Activated CD4-positive, alpha-beta T cell treated with anti-CD3 and anti-CD28 coated beads, Interleukin-2, amount 50 U/mL, for 24 hours (primary cell): ENCODE data around the gene NOCT.
"Not testable (repeated sequence)": the region's sequence is repeated elsewhere in the genome, so short reads cannot be mapped to it uniquely, and the experiment has no call there.

Experiments
- DNase-seq, 2 donors: peaks; one replicate each; pipeline ENCODE4 v3.0.0-alpha.2; 2020; ENCODE audit warnings: low read depth in 1 of 2, low spot score in 1 of 2

The NOCT gene

DNA sequence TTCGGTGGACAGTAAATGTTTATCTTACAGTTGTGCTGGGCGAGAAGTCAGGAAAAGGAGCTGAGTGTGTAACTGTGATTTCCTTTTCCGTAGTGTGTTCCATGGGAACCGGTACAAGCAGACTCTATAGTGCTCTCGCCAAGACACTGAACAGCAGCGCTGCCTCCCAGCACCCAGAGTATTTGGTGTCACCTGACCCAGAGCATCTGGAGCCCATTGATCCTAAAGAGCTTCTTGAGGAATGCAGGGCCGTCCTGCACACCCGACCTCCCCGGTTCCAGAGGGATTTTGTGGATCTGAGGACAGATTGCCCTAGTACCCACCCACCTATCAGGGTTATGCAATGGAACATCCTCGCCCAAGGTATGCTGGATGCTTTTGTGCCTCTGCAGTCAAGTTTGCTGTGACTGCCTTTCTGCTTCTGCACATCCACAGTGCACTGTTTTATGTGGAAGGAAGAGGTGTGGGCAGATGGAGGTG, 27.4 kb downstream of the NOCT start:
- DNase-seq, result no peak

DNA sequence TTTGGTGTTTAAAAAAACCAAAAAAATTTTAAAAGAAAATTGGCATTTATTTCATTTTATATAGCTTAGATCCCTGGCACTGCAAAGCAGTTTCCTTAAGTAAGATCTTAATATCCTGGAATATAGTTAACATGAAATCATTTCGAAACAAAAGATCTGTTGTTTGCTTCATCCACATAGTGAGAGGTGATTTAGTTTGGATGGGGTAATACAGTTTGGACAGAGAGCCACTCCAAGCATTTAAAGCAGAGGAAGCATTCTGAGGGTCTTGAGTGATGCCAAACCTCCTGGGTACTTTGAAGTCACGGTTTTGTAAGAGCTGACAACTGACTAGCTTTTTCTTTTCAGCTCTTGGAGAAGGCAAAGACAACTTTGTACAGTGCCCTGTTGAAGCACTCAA, 28.7 kb downstream of the NOCT start:
- no peak for DNase-seq

DNA sequence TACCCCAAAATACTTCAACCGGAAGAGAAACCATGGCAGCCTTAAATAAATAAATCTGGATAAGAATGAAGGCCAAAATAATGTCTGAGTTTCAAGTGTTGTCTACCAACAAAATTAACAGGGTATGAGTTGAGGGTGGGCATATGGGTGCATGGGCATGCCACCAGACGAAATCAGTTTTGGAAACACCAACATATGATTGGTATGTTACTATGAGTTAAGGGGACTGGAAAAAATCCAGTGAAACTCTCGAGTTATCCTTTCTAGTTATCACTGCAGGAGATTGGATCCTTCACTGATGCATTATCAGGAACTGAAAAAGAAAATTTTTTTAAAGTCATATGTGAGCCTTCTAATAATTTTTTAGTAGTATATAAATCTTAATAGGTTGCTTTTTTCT, 32.4 kb downstream of the NOCT start:
- DNase-seq, result no peak

DNA sequence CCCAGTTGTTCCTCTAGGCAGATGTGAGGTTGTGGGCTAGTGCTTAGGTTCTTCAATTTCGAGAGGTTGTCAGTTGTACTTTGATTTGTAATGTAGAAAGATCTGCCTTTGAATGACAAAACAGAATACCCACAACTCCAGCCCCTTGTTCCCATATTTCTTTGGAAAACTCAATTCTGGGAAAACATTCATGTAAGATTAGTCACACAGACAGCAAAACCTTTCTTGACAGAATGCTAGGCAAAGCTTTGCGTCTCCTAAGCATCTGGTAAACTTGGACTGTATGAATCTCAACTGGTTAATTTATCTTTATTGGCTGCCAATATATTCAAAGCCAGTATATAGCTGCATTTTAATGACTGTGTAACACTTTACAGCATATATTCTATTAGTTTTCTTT, 34.9 kb downstream of the NOCT start:
- DNase-seq, result no peak

DNA sequence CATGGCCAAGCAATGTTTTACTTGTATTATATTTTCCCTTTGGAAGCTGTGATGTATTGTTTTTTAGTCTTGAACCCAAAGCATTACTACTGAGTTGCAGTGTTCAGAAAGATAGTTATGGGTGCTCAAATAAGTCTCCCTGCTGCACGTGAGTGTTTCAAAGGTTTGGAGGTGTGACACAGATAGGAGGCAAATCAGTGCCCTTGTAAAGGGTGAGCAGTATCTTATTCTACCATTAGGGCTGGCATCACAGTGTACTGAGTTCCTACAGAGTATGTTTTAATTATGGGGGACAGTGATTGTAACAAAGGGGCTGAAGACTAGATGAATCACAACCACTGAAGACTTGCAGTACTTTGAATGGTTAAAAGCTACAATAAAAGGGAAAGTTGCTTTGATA, 38.3 kb downstream of the NOCT start:
- DNase-seq, result no peak

DNA sequence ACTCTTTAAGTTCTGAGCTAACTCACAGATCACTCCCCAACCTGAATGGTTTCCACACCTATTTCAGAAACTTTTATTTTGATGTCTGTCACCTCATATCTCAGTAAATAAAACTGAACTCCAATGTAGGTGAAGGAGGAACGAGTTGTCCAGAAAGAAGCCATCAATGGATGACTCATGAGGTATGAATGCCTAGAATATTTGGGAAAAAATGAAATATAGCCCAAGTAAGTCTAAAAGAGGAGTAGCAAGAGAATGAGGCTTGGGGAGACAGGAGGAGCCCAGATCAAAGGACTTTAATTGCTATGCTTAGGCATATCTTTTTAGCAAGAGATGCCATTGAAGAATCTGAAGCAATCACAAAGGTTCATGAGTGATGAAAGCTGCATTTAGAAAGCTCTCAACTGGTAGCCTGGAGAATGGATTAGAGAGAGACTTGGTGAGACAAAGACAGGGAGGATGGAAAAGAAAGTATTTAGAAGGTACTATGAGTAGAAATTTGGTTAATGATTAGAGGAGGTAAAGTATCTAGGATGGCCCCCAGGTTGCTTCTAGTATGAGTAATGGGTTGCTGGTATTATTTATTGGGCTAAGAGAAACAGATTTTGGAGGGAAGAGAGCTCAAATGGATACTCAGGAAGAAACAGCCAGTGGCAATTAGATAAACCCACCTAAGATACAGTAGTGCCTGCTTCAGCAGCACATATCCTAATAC, 39.4 kb downstream of the NOCT start:
- DNase-seq, result no peak

DNA sequence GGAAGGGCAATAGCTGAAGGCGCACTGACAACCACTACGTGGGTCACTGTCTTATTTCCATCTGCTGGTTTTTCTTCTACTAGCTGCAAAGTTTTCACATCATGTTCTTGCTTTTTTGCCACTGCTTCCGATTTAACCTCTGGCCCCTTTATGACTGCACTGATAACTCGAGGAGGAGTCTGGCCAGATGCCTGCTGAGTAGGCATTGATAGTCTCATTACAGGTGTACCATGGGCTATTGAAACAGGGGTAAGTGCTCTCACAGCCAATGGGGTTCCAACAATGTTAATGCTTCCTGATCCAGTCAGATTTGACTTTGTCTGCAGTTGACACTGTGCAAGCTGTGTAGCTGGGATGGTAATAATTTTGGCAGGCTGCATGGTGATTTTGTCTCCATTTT, 43.4 kb downstream of the NOCT start:
- DNase-seq, result not testable (repeated sequence)

DNA sequence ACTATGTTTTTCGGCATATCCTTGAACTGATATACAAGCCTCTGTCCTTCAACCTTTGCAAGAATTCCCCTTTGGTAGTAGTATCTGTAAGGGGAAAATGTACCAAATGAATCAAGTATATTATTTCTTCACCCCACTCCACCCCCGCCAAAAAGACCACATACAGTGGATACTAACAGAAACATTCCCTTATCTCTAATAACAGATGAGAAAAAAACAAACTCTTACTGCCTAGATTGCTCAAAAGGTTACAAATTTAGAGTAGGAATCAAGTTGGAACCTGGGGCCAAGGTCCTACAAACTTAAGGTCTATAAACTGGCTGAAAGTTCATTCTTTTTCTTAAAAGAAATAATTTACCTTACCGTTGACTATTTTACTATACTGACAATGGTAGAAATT, 45.0 kb downstream of the NOCT start:
- no peak for DNase-seq

DNA sequence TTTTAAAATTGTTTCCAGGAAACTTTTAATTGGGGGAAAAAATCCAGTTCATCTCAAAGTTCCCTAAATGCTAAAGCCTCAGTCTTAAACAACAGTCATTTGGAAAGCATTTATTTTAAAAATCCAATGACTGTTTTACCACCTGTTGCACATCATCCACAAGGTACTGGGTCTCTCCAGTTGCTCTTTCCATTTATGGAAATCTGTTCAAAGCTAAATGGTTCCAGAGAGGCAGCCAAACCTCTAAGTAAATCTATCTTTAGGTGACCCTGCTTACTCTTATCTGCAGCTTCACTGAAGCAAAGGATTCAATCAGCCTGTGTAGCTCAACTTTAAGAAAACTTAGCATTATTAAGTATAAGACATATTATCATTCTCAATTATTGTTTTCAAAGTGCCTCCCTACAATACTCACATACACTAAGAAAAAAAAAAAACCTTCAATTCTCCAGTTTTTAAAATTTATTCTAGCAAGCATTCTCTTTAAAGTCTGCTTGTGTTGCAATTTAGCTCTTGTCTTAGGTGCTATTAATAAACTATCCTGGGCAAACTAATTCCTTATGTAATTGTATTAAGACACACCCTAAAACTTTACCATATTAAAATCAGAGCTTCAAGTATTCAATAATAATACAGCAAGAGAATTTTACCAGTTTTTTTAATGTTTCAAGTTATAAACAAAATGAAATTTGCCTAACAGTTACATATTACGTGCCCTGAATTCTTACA, 60.6 kb downstream of the NOCT start:
- DNase-seq, result no peak

DNA sequence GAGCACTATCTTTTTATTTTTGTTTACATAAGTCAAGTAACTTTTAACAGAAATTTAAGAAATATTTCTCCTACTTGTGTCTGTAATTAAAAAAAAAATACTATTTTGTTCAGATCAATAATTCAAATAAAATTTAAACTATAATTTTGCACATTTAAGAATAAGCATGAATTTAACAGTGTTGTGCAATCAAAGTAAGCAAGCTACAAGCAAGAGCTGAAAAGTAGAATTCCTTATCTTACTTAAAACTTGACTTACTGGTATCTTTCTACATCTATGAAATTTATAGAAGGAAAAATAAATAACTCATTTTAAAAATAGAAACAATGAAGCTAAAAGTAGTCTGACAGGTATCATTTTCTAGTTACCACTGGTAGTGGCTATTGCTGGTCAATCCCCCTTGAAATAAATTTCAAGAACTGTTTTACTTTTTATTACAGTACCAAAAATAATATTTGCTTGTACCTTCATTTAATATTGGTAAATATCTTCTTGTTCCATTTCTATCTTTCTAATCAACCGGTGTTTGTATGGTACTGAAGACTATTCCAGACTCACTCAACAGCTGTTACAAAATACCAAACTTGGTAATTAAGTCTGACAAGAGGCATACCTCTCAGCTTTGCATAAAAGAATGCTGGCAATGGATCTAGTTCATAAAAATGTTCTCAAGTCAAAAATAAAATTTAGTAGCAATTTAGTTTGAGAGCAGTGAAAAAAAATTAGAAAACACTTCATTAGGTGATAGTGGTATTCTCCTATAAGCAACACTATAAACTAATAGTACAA, 62.2 kb downstream of the NOCT start:
- DNase-seq, result no peak

DNA sequence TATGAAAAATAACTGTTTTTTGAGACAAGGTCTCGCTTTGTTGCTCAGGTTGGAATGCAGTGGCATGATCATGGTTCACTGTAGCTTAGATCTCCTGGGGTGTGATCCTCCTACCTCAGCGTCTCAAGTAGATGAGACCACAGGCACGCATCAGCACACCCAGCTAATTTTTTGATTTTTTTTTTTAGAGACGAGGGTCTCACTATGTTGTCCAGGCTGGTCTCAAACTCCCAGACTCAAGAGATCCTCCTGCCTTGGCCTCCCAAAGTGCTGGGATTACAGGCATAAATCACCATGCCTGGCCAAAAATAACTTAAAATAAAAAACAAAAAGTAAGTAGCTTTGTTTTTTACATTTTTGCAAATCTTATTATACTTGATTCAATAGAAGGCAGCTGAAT, 63.3 kb downstream of the NOCT start:
- no peak for DNase-seq

DNA sequence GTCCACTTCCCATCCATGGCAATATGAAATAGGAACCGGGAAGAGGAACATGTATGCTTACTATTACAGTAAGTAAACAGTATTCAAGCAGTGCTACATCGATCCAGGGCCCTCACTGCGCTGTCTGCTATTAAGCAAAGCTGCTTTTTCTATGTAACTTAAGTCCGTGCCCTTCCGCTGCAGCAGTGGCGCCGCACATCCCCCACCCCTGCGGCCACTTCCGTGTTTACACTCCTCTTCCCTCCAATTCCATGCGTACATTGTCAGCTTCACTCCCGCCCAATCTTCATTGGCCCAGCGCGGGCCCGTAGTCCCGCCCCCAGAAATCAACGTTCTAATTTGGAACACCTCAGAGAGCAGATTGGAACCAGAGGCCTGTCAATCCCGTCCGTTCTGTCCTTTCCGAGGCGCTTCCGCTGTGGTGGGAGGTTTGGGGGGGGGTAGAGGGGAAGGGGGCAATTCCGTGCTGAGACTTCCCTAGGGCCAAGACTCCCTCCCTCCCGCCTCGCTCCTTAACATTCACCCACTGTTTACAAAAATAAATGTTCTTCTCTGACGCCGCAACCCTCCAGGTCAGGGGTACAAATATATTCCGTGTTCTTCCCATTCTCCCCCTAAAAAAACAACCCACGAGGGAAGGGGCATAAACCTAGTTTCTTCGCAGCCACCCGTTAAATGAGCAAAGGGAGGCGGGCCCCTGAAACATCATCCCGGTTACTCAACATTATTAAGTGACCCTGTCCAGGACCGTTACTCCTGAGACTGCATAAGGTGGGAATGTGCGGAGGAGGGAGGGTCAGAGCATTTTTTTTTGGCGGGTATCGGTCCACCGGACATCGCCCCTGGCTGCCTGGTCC, 67.4 kb downstream of the NOCT start:
- DNase-seq, result peak; percentile 69 to 91

DNA sequence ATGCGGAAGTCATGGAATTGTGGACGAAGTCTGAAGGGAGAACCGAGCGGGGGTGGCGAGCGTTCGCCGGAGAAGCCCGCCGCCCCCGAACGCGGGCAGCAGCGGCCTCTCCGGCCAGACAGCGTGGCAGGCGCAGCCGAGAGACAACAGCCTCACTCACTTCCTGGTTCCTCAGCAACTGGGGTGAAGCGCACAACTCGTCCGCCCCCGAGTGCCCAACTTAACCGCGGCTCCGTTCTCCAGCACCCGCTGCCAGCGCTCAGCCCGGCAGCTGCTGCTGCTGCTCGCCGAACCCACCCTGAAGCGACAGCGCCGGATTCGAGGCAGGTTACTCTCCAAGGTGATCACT, 68.0 kb downstream of the NOCT start:
- DNase-seq, result peak; percentile 35 to 56

DNA sequence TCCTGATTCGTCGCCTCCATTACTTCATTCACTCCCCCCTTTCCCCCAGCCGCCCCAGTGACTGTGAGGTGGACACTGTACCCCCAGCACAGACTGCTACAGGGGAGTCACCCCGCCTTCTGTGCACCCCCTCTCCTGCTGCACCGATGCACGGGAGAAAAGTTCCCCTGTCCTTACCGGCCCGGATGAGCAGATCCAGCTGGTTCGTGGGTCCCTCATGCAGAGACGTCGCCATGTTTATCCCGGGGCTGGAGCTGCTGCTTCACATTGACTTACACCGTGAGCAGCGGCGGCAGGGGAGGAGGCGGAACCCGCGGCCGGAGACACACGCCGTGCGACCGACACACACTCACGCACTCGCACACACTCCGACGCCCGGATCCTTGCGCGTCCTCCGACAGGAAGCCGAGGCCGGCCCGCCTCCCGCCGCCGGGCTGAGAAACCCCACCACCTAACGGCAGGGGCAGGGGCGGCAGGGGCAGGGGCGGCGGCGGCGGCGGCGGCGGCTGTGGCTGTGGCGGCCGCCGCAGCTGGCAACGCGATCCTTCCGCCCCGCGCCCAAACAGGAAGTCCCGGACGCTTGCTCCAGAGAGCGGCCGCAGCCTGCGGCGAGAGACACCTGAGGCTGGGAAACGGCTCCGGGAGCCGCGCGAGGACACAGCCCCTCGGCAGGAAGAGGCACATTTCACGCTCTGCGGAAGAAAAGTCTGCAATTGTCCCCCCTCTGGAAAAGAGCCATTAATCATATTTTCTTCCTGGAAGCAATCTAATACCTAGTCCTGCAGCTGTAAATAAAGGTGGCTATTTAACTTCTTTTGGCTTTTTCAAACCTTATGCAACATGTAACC, 68.6 kb downstream of the NOCT start:
- peak; percentile 61 to 82 for DNase-seq

DNA sequence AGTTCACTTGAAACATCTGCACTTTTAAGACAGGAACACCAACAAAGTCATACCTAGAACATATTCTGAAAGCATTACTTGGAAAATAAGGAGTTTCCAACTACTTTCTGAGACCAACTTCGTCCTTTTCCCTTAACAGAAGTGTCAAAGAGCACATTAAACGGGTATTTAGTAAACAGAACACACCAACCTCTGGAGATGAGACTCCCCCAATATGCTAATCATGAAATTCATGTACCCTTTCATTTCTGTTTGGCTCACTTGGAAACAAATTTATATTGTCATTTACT, 69.2 kb downstream of the NOCT start:
- DNase-seq, result no peak

DNA sequence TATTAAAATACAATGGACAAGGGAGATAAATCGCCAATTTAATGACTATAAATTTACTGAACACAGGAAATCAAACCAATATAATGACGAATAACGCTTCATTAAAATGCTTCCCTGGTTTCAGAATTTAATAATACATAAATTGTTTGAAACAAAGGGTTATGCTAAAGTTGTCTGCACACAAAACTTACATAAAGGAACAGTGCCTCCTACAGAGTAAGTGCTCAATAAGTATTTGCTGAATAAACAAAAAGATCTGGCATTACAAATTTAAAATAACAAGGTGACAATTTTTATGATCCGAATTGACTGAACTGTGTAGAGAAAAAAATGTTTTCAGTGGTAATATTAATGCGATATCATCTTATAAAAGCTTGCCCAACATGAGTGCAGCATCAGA, 69.6 kb downstream of the NOCT start:
- DNase-seq, result no peak

DNA sequence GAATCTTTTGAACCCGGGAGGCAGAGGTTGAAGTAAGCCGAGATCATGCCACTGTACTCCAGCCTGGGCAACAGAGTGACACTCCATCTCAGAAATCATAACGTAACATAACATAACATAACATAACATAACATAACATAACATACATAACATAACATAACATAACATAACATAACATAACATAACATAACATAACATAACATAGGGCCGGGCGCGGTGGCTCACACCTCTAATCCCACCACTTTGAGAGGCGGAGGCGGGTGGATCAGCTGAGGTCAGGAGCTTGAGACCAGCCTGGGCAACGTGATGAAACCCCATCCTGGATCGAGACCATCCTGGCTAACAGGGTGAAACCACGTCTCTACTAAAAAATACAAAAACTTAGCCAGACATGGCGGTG, 76.7 kb downstream of the NOCT start:
- DNase-seq, result no peak
